GM23248 (cell line): Measurements from ENCODE around the gene FRZB.

Experiments
- EZH2 ChIP-seq: fragments of 200-600 bp; sonication (generic); IDR thresholded peaks from 2 replicates; pipeline ENCODE4 v1.6.1; 2018; ENCODE audit warnings: antibody characterized with exemption, mild to moderate bottlenecking; ENCODE audit not compliant: insufficient read depth, poor library complexity, severe bottlenecking
- EZH2phosphoT487 ChIP-seq: fragments of 200-600 bp; sonication (generic); IDR thresholded peaks from 2 replicates; pipeline ENCODE4 v1.6.1; 2018; ENCODE audit warnings: antibody characterized with exemption, moderate library complexity, mild to moderate bottlenecking, low read depth; ENCODE audit not compliant: insufficient read depth

DNA sequence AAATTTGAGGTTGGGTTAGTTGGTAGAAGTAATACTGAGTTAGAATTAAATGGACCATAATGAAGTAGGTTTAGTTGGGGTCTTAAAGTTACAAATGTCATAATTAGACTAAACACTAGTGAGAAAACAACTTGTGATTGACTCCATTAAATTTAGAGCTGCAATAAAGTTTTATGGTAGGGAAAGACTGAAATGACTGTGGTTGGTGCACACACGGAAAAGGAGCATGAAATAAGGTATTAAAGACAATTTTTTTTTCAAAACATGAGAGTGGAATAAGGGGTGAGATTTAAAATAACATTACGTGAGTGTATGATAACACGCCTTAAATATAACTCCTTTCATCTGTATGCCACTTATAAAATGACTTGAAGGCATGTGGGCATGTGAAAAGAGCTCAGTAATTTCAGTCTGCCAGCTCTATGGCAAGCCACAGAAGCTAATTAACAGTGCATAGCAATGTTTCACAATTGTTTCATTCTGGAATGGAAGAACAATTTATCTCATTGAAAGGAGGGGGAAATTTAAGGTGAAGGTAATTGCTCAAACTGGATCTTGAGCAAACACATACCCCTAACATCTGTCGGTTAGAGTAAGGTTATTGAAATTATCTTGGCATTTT, 1.4 kb downstream of the FRZB start:
- no peak for TF ChIP-seq EZH2
- no peak for TF ChIP-seq EZH2phosphoT487
